ENCODE results near the gene NEU3.

- TF ChIP-seq CTCF (IDR thresholded peaks at IDR 0.05; ENCODE audit: low read depth, low read length, missing input control) (no peak), REST (IDR thresholded peaks at IDR 0.05) (no peak), YY1 (IDR thresholded peaks at IDR 0.05) (no peak), RAD21 (IDR thresholded peaks at IDR 0.05) (no peak), ATF3 (IDR thresholded peaks at IDR 0.05) (no peak), TAF1 (conservative IDR thresholded peaks at IDR 0.05) (no peak), MAX (IDR thresholded peaks at IDR 0.05) (no peak), ZBTB33 (IDR thresholded peaks at IDR 0.05) (no peak), GABPA (IDR thresholded peaks at IDR 0.05 in 1 of 2, conservative IDR thresholded peaks at IDR 0.05 in 1 of 2) (no peak), SP1 (IDR thresholded peaks at IDR 0.05) (no peak), EGR1 (IDR thresholded peaks at IDR 0.05; ENCODE audit: low read depth in 2 of 2) (no peak), JUND (IDR thresholded peaks at IDR 0.05) (no peak)
Measured at GRCh38 chr11:75023446-75024067, 34.8 kb downstream of the NEU3 start.
